ELR (cell line): Measurements from ENCODE around the gene GTF2IRD1.
"Not testable (repeated sequence)": the region's sequence is repeated elsewhere in the genome, so short reads cannot be mapped to it uniquely, and the experiment has no call there.

Experiments
- DNase-seq: peaks from one replicate; pipeline ENCODE4 v3.0.0-alpha.2; 2015; ENCODE audit warnings: low read depth

The GTF2IRD1 gene

DNA sequence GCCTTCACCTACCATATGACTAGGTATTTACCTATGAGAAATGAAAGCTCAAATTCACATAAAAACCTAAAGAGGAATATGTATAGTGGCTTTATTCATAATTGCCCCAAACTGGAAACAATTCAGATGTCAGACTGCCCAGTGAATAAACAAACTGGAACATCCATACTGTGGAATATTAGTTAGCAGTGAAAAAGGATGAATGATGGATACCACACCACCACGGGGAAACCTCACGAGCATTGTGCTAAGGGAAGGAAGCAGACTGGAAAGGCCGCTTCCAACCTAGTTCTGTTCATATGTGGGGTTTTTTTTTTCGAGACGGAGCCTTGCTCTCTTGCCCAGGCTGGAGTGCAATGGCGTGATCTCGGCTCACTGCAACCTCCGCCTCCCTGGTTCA, 16.8 kb downstream of the GTF2IRD1 start:
- no peak for DNase-seq

DNA sequence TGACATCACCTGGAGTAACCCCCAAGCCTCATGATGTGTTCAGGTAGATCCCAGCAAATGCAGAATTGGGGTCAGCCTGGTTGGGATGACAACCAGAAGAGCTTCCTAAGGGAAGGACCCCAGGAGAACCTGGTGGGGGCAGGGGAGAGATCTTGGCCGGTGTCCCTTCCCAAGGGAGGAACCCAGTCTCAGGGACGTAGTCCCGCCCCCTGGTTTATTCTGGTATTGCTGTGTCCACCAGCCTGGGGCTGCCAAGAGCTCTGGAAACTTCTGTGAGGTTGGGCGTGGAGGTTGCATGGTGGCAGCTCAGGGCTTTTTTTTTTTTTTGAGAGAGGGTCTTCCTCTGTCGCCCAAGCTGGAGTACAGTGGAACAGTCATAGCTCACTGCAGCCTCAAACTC, 19.4 kb downstream of the GTF2IRD1 start:
- no peak for DNase-seq

- DNase-seq: peak; percentile 55
These were observed 20.7 kb downstream of the GTF2IRD1 start for GRCh38 chr7:74474271-74474865.

DNA sequence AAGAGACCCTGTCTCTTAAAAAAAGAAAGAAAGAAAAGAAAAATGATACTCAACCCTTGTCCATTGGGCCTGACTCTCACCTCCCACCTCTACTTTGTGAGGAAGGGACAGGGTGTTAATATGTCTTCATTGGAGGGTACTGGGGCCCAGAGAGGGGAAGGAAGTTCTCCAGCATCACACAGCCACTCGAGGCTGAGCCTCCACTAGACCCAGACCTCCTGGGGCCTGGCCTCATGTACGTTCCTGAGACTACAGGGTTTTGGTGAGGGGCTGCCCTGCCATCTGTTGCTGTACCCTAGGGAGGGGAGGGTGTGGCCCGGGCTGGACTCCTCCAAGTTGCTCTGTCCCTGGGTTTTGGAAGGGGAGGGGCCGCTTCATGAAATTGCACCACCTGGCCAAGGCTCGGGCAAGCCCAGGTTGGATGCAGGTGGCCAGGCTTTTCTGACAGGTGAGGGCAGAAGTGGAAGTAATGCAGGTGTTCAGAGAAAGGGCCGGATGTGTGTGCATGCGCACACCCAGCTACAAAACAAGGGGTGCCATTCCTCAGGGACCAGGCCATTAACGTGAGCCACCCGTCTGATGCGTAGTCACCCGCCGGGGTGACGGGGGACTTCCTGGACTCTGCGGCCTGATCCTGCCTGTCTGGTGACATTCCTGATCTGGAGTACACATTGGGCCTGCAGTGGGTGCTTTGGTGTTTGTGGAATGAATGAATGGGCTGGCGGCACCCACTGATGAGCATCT, 21.7 kb downstream of the GTF2IRD1 start:
- no peak for DNase-seq

DNA sequence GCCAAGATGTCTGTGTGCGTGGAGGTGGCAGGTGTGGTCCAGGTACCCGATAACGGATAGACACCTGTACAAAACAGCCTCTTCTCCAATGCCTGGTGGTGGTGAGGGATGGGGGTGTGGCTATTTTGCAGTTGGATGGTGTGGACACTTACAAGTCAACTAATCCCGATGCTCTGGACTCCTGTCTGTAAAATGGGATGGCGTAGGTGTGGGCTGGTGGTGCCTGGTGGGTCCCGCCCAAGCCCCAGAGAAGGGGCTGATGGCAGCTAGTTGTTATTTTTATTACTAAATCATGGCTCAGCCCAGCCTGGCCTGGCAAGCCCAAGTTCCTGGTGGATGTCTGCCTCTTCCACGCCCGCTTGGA, 22.3 kb downstream of the GTF2IRD1 start:
- no peak for DNase-seq

DNA sequence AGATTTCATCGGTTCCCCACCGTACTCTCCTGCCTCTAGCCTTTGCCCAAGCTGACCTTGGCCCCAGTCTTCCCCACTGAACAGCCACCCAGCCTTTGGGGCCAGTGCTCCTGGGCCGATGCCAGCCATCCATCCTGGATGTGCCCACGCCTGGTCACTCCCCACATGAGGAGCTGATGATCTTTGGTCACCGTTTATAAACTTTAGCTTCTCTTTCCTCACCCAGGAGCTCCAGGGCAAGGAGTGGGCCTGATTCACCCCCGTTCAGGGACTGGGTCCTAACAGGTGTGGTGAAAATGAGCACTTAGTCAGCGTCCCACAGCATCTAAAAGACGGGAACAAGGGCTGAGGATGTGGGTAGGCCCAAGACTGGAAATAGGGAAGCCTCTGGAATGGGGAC, 22.9 kb downstream of the GTF2IRD1 start:
- DNase-seq: peak; percentile 10

DNA sequence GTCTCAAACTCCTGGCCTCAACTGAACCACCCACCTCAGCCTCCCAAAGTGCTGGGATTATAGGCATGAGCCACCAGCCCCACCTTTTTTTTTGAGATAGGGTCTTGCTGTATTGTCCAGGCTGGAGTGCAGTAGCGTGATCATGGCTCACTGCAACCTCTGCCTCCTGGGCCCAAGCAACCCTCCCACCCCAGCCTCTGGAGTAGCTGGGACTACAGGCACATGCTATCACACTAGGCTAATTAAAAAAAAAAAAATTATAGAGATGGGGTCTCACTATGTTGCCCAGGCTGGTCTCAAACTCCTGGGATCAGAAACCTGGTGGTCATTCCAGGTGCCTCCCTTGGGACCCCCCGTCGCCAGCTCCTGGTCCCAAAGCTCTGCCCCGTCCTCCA, 25.0 kb downstream of the GTF2IRD1 start:
- no peak for DNase-seq

DNA sequence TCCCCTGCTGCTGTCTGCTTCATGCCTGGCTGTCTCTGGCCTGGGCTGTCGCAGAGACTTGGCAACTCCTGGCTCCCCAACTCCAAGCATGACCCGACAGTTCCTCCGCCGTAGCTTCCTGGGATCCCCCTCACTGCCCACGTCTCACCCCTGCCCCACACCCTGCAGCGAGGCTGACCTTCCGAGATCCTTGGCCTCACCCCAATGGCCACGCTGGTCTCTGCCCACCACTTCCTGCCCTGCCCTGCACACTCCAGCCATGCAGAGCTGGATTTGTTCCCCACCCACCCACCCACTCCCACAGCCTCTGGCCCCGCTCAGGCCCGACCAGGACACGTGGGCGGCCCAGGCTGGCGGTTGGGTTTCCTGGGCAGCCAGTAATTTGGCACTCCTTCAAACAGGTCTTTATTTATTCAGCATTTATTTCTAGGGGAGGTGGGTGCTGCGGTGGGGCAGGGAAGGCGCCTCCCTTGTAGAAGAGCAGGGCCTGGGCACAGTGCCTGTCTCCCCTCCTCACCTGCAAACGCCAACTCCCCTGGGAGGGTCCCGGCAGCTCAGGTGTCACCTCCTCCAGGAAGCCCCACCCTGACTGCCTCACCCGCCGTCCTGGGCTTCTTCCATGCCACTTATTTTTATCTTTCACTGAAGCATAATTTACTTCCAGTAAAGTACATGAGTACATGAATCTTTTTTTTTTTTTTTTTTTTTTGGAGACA, 25.5 kb downstream of the GTF2IRD1 start:
- DNase-seq: peak; percentile 18

GRCh38 chr7:74479961-74480829, 26.5 kb downstream of the GTF2IRD1 start:
- peak; percentile 90 for DNase-seq

- peak; percentile 68 for DNase-seq
These were observed 27.2 kb downstream of the GTF2IRD1 start for GRCh38 chr7:74480861-74481417.

DNA sequence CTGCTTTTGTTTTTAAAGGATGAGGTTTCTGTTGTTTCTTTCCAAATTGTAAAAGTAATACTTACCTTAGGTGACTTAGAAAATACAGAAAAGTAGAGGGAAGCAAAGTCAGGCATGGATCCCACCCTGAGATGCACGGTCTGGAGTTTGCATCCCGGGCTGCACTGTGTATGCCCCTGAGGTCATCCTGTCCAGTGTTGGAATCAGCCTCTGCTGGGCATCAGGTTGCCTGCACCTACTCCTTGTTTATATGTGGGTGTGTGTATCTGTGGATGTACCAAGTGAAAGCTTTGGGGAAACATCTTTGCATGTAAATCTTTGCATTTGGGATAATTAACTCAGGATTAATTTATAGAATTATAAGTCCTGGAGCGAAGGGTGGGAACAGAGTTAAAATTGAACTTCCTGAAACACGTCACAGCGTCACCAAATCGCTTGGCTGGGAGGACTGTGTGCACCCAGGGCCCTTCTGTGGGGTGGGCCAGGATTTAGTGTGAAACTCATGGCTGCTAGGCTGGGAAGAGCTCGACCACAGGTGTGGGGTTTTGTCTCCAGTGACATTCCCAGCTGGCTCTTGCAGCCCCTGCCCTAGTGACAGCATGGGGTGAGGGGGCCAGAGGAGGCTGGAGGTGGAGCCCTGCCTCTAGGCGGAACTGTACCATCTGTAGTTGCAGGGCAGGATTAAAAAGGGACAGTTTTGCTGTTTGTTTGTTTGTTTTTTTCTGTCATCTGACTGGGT, 27.9 kb downstream of the GTF2IRD1 start:
- DNase-seq: peak; percentile 53

- DNase-seq: no peak
These were observed 28.4 kb downstream of the GTF2IRD1 start for GRCh38 chr7:74482197-74482467.

GRCh38 chr7:74482629-74483401, 29.1 kb downstream of the GTF2IRD1 start:
- DNase-seq: peak; percentile 96

DNA sequence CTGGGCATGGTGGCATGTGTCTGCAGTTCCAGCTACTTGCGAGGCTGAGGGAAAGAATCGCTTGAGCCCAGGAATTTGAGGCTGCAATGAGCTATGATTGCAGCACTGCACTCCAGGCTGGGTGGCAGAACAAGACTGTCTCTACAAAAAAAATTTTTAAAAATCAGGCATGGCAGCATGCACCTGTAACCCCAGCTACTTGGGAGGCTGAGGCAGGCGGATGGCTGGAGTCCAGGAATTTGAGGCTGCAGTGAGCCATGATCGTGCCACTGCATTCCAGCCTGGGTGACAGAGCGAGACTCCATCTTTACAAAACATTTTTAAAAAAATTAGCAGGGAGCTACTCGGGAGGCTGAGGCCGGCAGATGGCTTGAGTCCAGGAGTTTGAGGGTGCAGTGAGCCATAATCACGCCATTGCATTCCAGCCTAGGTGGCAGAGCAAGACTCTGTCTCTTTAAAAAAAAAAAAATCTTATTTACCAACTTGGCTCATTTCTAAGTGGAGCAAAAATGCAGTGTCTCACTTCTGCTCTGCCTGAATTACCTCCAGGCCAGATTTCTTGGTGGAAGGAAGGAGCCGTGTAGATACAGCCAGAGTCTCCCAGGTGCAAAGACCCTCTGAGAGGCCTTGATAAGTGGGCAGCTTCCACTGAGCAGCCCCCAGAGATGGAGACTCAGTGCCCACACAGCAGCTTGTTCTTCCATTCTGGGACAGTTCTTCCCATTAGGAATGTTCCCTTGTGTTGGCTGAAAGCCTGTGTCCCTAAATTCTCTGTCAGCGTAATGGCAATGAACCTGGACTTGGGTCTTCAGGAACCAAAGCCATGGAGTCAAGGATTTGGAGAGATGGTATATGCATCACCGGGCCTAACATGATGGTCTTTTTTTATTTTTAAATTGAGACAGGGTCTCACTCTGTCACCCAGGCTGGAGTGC, 30.0 kb downstream of the GTF2IRD1 start:
- DNase-seq: peak; percentile 77

GRCh38 chr7:74485611-74486010, 31.9 kb downstream of the GTF2IRD1 start:
- DNase-seq: no peak

DNA sequence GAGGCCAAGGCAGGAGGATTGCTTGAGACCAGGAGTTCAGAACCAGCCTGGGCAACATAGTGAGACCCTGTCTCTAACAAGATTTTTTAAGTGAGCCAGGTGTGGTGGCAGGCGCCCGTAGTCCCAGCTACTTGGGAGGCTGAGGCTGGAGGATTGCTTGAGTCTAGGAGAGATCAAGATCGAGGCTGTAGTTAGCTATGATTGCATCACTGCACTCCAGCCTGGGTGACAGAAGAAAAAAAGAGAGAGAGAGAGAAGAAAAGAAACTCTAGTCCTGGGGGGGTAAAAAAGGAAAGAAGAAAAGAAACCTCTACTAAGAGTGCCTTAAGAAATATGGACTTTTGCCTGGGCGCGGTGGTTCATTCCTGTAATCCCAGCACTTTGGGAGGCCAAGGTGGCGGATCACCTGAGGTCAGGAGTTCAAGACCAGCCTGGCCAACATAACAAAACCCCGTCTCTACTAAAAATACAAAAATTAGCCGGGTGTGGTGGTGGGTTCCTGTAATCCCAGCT, 34.9 kb downstream of the GTF2IRD1 start:
- not testable (repeated sequence) for DNase-seq

- no peak for DNase-seq
These were observed 36.6 kb downstream of the GTF2IRD1 start for GRCh38 chr7:74489997-74490945.

DNA sequence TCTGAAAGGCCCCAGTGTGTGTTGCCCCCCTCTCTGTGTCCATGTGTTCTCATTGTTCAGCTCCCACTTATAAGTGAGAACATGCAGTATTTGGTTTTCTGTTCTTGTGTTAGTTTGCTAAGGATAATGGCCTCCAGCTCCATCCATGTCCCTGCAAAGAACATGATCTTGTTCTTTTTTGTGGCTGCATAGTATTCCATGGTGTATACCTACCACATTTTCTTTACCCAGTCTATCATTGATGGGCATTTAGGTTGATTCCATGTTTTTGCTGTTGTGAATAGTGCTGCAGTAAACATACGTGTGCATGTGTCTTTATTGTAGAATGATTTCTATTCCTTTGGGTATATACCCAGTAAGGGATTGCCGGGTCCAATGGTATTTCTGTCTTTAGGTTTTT, 37.8 kb downstream of the GTF2IRD1 start:
- DNase-seq: not testable (repeated sequence)
